Fibroblast of peridontal ligament (primary cell): ENCODE measurements around the gene RIMKLB.
A peak's percentile ranks its signal among the peaks of the same experiment; 100 is the strongest.

Source experiments
- DNase-seq: peaks from one replicate; pipeline ENCODE4 v3.0.0-alpha.2; 2010; ENCODE audit errors: extremely low read depth

The RIMKLB gene

GRCh38 chr12:8697476-8698131, at the start of gene RIMKLB:
RIMKLB (plus strand) TSS chr12:8697991; CDS start chr12:8713867, 15,876 bp downstream.
- DNase-seq, result peak; percentile 60

GRCh38 chr12:8648576-8649205, 49.1 kb upstream of the RIMKLB start:
- DNase-seq, result no peak

DNA sequence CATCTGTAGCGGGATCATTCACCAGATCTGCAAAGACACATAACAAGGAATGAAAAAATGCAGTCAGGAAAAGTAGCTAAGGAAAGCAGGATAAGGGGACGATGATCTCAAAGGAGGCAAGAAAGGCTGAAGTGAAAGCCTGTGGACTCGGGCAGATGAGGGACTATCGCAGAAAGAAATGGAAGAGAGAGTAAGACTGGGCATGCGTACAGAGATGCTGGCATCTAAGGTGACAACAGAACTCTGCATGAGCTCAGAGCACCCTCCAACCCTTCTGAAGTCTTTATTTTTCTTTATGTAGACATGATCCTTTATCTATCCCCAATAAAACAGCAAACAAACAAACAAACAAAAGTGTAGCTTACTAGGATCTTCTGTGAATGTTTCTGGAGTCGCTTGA, 42.4 kb upstream of the RIMKLB start:
- no peak for DNase-seq

DNA sequence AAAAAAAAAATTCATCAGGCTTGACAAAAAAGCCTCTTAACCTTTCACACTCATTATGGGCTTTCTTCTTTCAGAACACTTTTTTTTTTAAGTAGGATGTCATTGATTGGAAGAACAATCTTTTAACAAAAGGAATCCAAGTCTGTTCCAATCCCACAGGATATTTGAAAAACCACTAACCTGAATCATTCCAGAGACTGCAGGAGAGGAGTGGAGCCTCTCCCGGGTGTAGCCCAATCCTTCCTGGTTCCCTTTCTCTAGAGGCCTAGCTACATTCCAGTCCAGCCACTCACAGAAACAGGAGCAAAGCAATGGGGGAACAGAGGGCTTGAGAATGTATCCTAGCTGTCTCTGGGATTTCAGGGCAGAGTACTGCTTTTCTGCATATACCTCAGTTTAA, 39.4 kb upstream of the RIMKLB start:
- DNase-seq, result peak; percentile 85

DNA sequence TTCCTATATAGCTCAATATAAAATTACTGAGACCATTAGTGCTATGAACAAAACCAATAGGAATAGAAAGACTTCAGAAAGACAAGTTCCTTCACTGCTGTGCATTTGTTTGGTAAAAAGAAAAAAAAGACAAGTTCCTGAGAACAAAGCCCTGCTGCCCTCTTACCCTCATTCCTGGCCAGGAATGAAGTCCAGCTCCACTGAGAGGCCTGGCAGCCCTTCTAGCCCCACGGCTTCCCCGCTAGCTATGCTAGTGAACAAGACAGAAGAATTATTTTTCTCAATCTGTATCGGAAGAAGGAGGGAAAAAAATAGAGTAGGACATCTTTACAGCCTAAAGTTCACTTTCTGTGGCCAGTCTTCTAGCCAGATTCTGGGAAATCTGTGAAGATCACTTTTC, 36.8 kb upstream of the RIMKLB start:
- no peak for DNase-seq

DNA sequence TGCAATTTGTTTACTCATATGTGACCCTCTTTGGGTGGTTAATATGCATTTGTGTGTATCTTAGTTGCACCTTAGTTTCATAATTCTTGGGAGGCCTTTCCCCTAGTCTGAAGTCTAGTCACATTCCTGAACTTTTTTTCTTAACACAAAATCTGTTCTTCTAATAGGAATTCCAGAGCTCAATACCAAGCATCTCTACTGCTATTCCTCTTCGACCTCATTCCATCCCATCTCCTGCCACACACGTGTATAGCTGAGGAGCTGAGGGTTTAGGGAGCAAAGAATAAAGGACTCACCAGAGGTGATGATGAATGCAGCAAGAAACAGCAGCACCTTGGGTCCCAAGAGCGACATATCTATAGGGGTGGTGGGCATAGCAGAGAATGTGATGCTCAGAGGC, 36.0 kb upstream of the RIMKLB start:
- DNase-seq, result no peak

- DNase-seq, result peak; percentile 60
Measured at GRCh38 chr12:8662593-8662992, 35.2 kb upstream of the RIMKLB start, which contains the start of gene MFAP5. MFAP5 (minus strand) TSS chr12:8662826; CDS start chr12:8662104, 722 bp downstream.

DNA sequence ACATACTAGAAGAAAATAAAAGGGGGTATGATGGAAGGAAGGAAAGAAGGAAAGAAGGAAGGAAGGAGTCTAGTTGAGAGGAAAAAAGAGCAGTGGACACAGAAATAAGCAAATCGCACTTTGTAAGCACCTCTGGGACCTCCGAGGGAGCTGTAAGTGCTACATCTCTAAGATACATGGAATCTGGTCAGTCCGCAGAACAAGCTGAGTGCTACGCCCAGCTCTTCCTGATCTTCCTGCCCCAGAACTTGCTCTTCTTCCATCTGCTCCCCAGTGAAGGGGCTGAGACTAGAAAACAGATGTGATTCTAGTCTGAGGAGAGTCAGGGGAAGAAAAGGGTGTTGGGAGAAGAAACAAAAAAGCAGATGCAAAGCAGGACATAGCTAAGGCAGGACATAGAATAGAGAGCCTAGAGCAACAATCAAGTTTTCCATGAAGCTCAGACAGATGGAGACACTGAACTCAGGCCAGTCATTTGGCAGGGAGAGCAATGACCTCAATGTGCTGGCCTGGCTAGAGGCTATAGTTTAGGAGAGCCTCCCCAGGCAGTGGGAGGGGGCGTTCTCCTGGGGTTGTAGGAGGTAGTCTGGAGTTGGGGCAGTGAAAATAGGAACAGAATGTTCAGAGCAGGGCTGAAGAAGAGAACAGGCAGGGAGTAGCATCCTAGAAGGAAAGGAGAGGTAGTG, 33.4 kb upstream of the RIMKLB start:
- DNase-seq, result peak; percentile 26

- peak; percentile 35 for DNase-seq
Measured at GRCh38 chr12:8665759-8666158, 32.0 kb upstream of the RIMKLB start.

DNA sequence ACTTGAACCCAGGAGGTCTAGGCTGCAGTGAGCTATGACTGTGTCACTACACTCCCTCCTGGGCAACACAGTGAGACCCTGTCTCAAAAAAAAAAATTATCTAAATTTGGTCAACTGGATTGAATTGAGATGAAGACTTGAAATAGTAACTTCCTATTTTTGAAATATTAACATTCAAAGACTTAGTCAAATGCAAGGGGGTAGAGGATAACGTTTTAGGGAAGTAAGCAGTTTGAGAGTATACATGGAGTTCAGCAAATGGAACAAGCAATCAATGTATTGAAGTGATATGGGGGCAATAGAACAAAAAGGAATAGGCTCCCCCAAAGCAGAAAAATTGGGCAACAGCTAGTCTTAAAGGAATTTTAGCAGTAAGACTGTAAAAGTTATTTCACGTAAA, 30.5 kb upstream of the RIMKLB start:
- no peak for DNase-seq

- DNase-seq, result no peak
Measured at GRCh38 chr12:8668441-8668840, 29.4 kb upstream of the RIMKLB start.

- no peak for DNase-seq
Measured at GRCh38 chr12:8672381-8672780, 25.4 kb upstream of the RIMKLB start.

- DNase-seq, result no peak
Measured at GRCh38 chr12:8675591-8676036, 22.2 kb upstream of the RIMKLB start.

DNA sequence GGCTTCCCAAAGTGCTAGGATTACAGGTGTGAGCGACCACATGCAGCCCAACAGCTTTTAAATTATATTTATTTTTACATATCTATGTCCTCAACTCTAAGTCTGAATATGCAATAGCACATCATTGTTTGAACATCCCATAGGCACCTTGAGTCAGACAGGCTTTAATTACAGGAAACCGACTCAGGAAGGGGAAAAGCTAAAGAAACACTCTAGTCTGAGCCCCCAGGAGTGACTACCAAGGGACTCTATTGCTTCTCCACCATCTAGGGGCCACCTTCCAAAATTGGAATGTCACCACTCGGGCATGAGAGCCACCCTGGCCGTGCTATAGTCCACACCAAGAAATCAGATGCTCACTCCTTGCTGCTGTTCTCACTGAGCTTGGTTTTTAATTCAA, 21.1 kb upstream of the RIMKLB start:
- no peak for DNase-seq

DNA sequence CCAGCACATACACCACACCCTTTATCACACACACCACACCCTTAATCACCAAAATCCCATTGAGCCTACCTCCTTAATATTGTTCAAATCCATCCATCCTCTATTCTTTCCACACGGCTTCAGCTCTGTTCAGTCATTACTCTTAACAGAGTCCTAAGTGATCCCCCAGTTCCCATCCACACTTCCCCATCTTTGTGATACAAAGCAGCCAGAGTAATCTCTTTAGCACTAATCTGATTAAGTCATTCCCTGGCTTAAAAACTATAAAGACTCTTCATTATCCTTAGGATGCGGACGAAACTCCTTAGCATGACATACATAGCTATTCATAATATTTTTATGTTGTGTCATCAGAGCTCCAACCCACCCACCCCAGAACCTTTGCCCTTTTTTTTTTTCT, 20.4 kb upstream of the RIMKLB start:
- no peak for DNase-seq

DNA sequence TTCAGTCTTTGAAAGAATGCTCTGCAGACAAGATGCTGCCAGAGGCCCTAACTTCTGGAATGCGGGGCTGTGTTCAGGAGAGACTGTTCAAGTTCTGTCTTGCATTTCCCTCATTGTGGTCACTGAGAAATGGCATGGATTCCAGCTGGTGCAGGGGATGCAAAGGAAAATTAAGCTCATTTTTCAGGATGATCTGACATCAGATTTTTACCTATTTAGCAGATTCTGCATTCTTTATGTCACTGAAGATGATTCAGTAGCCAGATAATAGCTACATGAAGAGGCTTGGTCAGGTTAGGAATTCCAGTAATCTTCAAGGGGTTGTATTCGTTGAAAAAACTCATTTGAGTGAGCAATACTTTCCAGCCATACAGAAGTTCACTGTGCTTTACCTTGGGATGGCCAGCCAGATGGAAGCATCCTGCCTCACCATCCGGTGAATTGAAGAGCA, 19.1 kb upstream of the RIMKLB start:
- DNase-seq, result no peak

- DNase-seq, result no peak
Measured at GRCh38 chr12:8680533-8680932, 17.3 kb upstream of the RIMKLB start.

GRCh38 chr12:8681129-8681884, 16.5 kb upstream of the RIMKLB start:
- peak; percentile 54 for DNase-seq

DNA sequence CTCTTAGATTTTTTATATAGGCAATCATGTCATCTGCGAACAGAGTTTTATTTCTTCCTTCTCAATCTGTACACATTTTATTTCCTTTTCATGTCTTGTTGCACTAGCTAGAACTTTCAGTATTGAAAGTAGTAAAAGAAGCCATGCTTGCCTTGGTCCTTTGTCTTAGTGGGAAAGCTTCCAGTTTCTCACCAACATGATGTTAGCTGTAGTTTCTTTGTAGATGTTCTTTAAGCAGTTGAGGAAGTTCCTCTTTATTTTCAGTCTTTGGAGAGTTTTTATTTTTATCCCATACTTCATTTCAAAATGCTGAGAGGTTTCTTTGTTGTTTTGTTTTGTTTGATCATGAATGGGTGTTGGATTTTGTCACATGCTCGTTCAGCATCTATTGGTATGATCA, 12.7 kb upstream of the RIMKLB start:
- no peak for DNase-seq

GRCh38 chr12:8687846-8688601, 9.8 kb upstream of the RIMKLB start:
- DNase-seq, result peak; percentile 92

- no peak for DNase-seq
Measured at GRCh38 chr12:8689681-8690080, 8.1 kb upstream of the RIMKLB start.
